Mesenteric fat pad (tissue), 1 donor: ENCODE data around the gene KBTBD12. TPM values are rescaled to one million over a fixed set of nuclear protein-coding genes. Genes with fewer than 3 reads are reported as not detected.

Experiments used
- DNase-seq: peaks from one replicate; pipeline ENCODE4 v3.0.0-alpha.2; 2020; ENCODE audit warnings: low spot score
- total RNA-seq: library from RNA; stranded (reverse); fragmentation: NEBNext Ultra II Directional; extraction: Animal tissue kit (Norgen Biotek cat#: 25700); gene quantifications from one replicate; pipeline ENCODE4 v1.2.1, GENCODE V29; 2021
- donor health status: DM: yes; HTN: yes; CAD: no.

The KBTBD12 gene
- total RNA-seq, 1 donor from 2014 or later: 0.10 TPM

DNA sequence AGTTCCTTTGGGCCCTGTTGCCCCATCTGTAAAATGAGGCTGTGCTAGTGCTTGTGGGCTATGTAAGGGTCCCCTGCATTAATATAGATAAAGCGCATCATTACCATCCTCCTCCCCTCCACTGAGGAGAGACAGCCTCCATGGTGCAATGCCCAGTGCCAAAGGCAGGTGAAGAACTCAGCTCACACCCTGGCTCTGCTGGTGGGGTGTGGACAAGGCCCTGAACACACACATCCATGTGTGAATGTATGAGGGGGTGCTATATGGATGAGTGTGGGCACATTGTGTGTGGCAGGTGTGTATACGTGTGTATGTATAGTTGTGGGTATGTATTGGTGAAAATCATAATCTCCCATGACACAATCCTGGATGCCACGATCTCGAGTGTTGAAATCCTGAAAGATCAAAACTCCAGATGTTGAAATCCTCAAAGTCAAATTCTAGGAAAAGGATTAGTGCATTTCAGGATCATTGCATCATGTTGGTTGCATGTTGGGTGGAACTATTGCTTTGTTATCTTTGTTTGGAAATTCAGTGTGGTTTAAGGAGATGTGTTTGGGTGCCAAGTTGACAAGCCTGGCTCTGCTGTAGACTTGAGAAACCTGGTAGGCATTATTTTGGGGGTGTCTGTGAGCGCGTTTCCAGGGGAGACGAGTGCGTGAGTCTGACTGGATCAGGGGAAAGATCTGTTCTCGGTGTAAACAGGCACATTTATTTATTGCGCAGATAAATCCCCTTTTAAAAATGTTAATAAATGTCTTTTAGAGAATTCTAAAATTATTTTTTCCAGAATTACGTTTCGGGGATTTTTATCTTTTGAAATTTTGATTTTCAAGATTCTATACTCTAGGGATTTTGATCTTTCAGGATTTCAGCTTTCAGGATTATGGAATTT, 95.2 kb downstream of the KBTBD12 start:
- DNase-seq: no peak

DNA sequence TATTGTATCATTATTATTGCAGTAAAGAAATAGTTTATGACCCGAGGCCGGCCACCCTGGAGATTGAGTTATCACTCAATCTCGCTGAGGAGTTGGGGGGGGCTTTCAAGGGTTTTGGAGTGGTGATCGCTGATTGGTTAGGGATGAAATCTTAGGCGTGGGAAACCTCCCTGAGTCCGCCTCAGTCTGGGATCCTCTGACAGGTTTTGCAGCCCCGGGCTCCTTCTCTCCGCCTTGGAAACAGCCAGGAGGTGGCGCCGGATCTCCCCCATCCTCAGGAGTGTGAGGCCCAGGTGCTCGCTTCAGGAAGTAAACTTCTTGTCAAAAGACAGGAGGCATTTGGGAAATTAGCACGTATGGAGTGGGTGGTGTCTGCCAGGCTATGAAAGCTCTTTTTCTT, 96.1 kb downstream of the KBTBD12 start:
- DNase-seq: no peak

DNA sequence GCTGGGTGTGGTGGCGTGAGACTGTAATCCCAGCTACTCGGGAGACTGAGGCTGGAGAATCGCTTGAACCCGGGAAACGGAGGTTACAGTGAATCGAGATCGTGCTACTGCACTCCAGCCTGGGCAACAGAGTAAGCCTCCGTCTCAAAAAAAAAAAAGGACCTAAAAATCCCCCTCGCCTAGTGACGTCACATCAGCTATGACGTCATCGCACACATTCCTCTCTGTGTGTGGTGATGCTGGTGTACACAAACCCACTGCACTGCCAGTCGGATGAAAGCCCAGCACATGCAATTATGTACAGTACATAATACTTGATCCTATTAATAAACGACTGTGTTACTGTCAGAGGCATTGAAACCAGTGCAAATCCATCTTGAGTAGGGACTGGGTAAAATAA, 97.0 kb downstream of the KBTBD12 start:
- no peak for DNase-seq

DNA sequence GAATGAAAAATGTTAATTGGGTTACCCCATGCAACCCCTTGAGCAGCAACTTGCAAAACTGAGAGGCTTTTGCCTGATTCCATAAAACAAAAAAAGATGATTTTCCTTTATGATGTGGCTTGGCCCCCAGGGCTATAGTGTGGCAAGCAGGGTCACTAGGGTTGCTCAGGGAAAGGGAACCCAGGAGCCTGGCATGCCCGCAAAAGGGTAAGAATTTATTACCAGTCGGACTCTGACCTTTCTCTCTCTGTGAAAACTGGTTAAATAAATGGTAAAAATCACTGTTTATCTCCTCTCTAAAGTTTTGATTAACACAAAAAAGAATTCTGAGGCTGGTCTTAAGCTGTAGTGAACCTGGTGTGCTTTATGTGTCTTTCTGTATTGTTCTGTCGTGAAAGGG, 99.5 kb downstream of the KBTBD12 start:
- DNase-seq: no peak

DNA sequence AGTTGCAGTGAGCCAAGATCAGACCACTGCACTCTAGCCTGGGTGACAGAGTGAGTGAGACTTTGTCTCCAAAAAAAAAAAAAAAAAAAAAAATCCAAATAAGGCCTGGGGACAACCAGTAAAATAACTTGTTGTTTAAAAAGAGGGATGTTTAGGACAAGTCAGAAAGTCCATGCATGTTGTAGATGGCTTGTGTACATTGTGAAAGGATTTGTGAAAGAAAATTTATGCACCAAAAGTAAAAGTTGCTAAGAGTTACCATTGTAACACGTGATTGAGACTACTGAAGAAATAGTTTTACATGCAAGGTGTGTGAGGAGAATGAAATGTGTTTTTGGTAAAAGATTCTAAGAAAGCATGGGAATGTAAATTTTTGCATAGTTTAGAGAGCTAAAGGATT, 101.5 kb downstream of the KBTBD12 start:
- no peak for DNase-seq

DNA sequence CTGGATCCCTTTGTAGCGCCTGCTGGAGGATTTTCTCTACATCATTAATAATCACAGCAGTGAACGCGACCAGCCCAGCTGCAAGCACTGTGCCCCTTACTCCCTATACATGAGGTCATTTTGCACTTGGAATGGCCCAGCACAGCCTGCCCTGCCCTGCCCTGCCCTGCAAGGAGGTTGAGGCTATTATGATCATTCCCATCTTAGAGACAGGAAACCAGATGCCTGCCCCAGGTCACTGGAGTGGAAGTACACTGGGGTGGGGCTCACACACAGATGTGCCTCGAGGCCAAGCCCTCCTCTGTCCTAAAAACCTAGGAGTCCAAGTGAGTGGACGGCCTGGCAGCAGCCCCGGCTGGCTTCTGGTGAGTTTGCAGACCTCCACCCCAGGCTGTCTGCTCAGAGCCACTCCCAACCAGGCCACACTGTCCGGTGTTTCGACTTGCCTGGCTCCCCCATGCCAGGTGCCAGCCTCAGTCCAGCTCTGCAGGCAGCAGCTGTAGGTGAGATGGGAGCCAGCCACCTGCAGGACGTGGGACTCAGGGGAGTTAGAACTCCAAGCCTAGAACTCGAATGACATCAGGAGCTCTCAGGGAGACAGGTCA, 106.8 kb downstream of the KBTBD12 start:
- no peak for DNase-seq

DNA sequence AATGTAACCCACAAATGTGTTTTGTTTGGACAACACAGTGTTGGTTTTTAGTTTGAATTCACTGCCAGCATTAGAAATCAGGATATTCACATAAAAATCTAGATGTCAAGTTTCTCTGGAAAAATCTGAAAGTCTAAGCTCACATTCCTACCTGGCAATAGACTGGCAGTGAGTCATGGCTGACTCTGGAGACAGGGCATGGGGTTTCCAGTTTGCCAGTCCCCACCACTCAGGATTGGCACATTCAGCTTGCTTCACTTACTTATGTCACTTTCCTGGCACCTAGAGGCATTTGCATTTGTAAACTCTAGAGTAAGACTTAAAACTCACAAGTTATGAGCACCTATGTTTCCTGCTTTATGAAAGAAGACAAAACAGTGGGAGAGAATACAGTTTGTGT, 118.1 kb downstream of the KBTBD12 start:
- no peak for DNase-seq

DNA sequence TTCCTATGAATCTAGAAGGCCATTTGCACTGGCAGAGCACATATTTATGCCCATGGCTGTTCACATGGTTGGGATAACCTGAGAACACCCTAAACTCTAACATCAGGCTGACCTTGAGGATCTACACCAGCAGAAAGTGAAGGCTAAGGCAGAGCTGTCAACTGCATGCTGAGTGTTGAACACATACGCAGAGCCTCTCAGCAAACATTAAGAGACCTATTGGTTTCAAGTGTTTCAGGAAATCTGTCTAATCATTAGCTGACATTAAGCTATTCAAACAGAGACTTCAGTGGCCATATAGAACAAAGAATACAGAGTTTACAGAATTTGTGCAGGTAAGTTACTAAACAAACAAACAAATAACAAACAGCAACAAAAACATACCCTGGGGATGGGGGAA, 121.1 kb downstream of the KBTBD12 start:
- no peak for DNase-seq

Other genes with a start within 250 kb of the KBTBD12 start
- 34.8 TPM for gene ABTB1, start 242.3 kb upstream of the KBTBD12 start, total RNA-seq
- gene MGLL, start 92.7 kb upstream of the KBTBD12 start, total RNA-seq: 301 TPM
- 226 TPM for gene SEC61A1, start 137.2 kb downstream of the KBTBD12 start, total RNA-seq
- gene RUVBL1, start 208.6 kb downstream of the KBTBD12 start, total RNA-seq: 28.7 TPM
- gene EEFSEC, start 238.2 kb downstream of the KBTBD12 start, total RNA-seq: 13.6 TPM